ENCODE measurements around the gene AK1. TPM values are rescaled to one million over a fixed set of nuclear protein-coding genes. Genes with fewer than 3 reads are reported as not detected.

Gene AK1
- total RNA-seq, 1 experiment from 2014 or later = 61.1 TPM

GRCh38 chr9:127892831-127893230 lies 15.4 kb upstream of the AK1 start:
- no peak overlapping the region for H3K27ac ChIP-seq (ENCODE audit: low read depth, low read length)
- ChIA-PET RAD21 (ENCODE audit: low non-redundant PET in 1 of 2, low total read pairs in 2 of 2, uncharacterized antibody in 2 of 2, unreplicated experiment in 2 of 2) (no interaction called here), CTCF (no interaction called here), POLR2A (interaction anchor here (0.5 kb wide), 1 partner anchor 24 kb away, joined by 4 read pairs; the partner anchor contains the start of gene ST6GALNAC4)
- intact Hi-C loops (cut with micrococcal nuclease) = no loop called here
- H3K4me1 ChIP-seq (ENCODE audit: control insufficient read depth in 1 of 2, insufficient read depth in 2 of 2, low read length in 2 of 2) = peaks cover 10 to 12% of the 10 kb centered on the region in 2 experiments; a peak in 3 of 4 replicates
- ATAC-seq (no peak), DNase-seq (ENCODE audit: low read depth, low spot score) (no peak)
- no peaks in the 10 kb centered on the region for H3K27me3 ChIP-seq (ENCODE audit: insufficient read depth, low read length)
- no peaks in the 10 kb centered on the region for H3K9me2 ChIP-seq (ENCODE audit: insufficient read depth)
- no peaks in the 10 kb centered on the region for H4K20me1 ChIP-seq (ENCODE audit: insufficient read depth)
- no peak for TF ChIP-seq EZH2phosphoT487 (IDR thresholded peaks at IDR 0.05; ENCODE audit: borderline replicate concordance)
- peak; percentile 96 for TF ChIP-seq CBX3 (IDR thresholded peaks at IDR 0.05; ENCODE audit: low read depth)
- H3K9ac ChIP-seq (ENCODE audit: low read length) = no peak overlapping the region
- no peak overlapping the region for H3K4me3 ChIP-seq (replicated peaks in 1 of 2; ENCODE audit: low read depth in 1 of 2, low read length in 2 of 2)
- peaks cover 0 to 15% of the 10 kb centered on the region in 2 experiments; a peak in 2 of 4 replicates for H3K9me3 ChIP-seq (ENCODE audit: control insufficient read depth in 1 of 2, insufficient read depth in 1 of 2, low read depth in 1 of 2, low read length in 2 of 2)
- no peak overlapping the region for H3K4me2 ChIP-seq (ENCODE audit: low read length)
- no TSS peak for BruUV-seq (replicated peaks)
- H3K79me2 ChIP-seq (ENCODE audit: insufficient read depth, low read length) = no peaks in the 10 kb centered on the region; the same call in 1 of the 2 replicates
- peaks cover 24 to 56% of the 10 kb centered on the region in 2 experiments for H3K36me3 ChIP-seq (ENCODE audit: control insufficient read depth in 1 of 2, insufficient read depth in 2 of 2, low read length in 2 of 2)
- H2AFZ ChIP-seq (ENCODE audit: low read depth, low read length, poor library complexity, severe bottlenecking) = no peak overlapping the region

- RAD21 ChIA-PET (ENCODE audit: low non-redundant PET in 1 of 2, low total read pairs in 2 of 2, uncharacterized antibody in 2 of 2, unreplicated experiment in 2 of 2) = no interaction called here
- H3K9ac ChIP-seq (ENCODE audit: low read length) = no peak overlapping the region
- no peak overlapping the region for H3K4me2 ChIP-seq (ENCODE audit: low read length)
- POLR2A ChIA-PET = interaction anchor here (0.8 kb wide), 1 partner anchor 9 kb away, joined by 3 read pairs; the partner anchor contains the start of gene ST6GALNAC6
- H3K4me1 ChIP-seq (ENCODE audit: control insufficient read depth in 1 of 2, insufficient read depth in 2 of 2, low read length in 2 of 2) = peaks cover 2 to 4% of the 10 kb centered on the region in 2 experiments; a peak in 2 of 4 replicates
- DNase-seq (ENCODE audit: low read depth, low spot score) (no peak), ATAC-seq (peak; percentile 28; the same call in 1 of the 2 replicates)
- no peaks in the 10 kb centered on the region for H3K79me2 ChIP-seq (ENCODE audit: insufficient read depth, low read length)
- no peaks in the 10 kb centered on the region for H3K27me3 ChIP-seq (ENCODE audit: insufficient read depth, low read length)
- CTCF ChIA-PET = no interaction called here
- no peaks in the 10 kb centered on the region for H4K20me1 ChIP-seq (ENCODE audit: insufficient read depth)
- H3K9me2 ChIP-seq (ENCODE audit: insufficient read depth) = no peaks in the 10 kb centered on the region
- TF ChIP-seq, protein P1, sequence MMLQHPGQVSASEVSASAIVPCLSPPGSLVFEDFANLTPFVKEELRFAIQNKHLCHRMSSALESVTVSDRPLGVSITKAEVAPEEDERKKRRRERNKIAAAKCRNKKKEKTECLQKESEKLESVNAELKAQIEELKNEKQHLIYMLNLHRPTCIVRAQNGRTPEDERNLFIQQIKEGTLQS (IDR thresholded peaks at IDR 0.05) = no peak
- no peak for TF ChIP-seq EGR1 (IDR thresholded peaks at IDR 0.05; ENCODE audit: low read depth)
- no peak for TF ChIP-seq CEBPB (IDR thresholded peaks at IDR 0.05; ENCODE audit: low read depth)
- no peak for TF ChIP-seq EZH2 (IDR thresholded peaks at IDR 0.05)
- TF ChIP-seq ZNF274 (IDR thresholded peaks at IDR 0.05; ENCODE audit: low read depth, low read length) = no peak
- TF ChIP-seq MAX (IDR thresholded peaks at IDR 0.05) = no peak
- TF ChIP-seq FOSL1 (IDR thresholded peaks at IDR 0.05; ENCODE audit: low read depth) = no peak
- H2AFZ ChIP-seq (ENCODE audit: low read depth, low read length, poor library complexity, severe bottlenecking) = no peak overlapping the region
- H3K4me3 ChIP-seq (replicated peaks in 1 of 2; ENCODE audit: low read depth in 1 of 2, low read length in 2 of 2) = no peak overlapping the region
- BruUV-seq (replicated peaks) = no TSS peak
- peaks cover 22 to 58% of the 10 kb centered on the region in 2 experiments for H3K36me3 ChIP-seq (ENCODE audit: control insufficient read depth in 1 of 2, insufficient read depth in 2 of 2, low read length in 2 of 2)
- intact Hi-C loops (cut with micrococcal nuclease) = no loop called here
- no peak overlapping the region for H3K27ac ChIP-seq (ENCODE audit: low read depth, low read length)
- H3K9me3 ChIP-seq (ENCODE audit: control insufficient read depth in 1 of 2, insufficient read depth in 1 of 2, low read depth in 1 of 2, low read length in 2 of 2) = peaks cover 0 to 15% of the 10 kb centered on the region in 2 experiments; a peak in 2 of 4 replicates
Observed at GRCh38 chr9:127890053-127890452, 12.6 kb upstream of the AK1 start.
